Subcutaneous adipose tissue (tissue), 4 donors: ENCODE results near the gene ASCC2. TPM values are rescaled to one million over a fixed set of nuclear protein-coding genes. Genes with fewer than 3 reads are reported as not detected.

Source experiments
- CTCF ChIP-seq: fragments of 450-650 bp; IDR thresholded peaks from one replicate; pipeline ENCODE4 v1.5.1; 2016; ENCODE audit warnings: low read depth, mild to moderate bottlenecking, control low read depth, antibody characterized with exemption, moderate library complexity
- total RNA-seq, 4 donors: library from RNA; depleted of rRNA; stranded (reverse); fragments of >200 nt; gene quantifications; one replicate each; pipeline ENCODE4 v1.1.0, GENCODE V29; 2016

Gene ASCC2
- total RNA-seq, 4 donors from 2014 or later = 37.7 to 113 (median 64.8) TPM

- TF ChIP-seq CTCF = no peak
Measured at GRCh38 chr22:29797351-29797750, 40.7 kb downstream of the ASCC2 start.

- TF ChIP-seq CTCF = no peak
Measured at GRCh38 chr22:29795663-29796062, 42.4 kb downstream of the ASCC2 start.

- TF ChIP-seq CTCF = no peak
Measured at GRCh38 chr22:29793396-29793795, 44.7 kb downstream of the ASCC2 start.

- TF ChIP-seq CTCF = no peak
Measured at GRCh38 chr22:29790061-29790460, 48.0 kb downstream of the ASCC2 start.

GRCh38 chr22:29788339-29789279, 49.5 kb downstream of the ASCC2 start:
- no peak for TF ChIP-seq CTCF

- TF ChIP-seq CTCF = no peak
Measured at GRCh38 chr22:29787371-29787980, 50.6 kb downstream of the ASCC2 start.

GRCh38 chr22:29786031-29786430, 52.0 kb downstream of the ASCC2 start:
- TF ChIP-seq CTCF = no peak
